ENCODE measurements around the gene PGM5.

PGM5 gene

DNA sequence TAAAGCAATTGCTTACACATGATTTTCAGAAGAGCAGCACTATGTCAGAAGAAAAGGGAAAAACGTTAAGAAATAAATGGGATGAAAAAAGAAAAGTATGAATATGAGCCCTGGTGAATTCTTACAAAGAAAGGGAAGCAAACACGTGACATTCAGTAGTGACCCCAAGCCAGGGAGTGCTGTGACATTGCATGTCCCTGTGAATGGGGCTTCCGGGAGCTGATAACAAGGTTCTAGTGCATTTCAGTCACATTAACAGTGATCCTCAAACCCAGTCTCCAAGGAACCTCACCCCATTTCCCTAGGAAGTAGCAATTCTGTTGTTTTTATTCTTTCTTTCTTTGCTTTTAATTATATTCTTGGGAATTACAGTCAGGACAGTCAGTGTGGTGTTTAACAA lies 157.0 kb downstream of the PGM5 start:
- TF ChIP-seq CTCF (IDR thresholded peaks at IDR 0.05; ENCODE audit: low read depth, low read length) = no peak

GRCh38 chr9:68513981-68514380 lies 157.6 kb downstream of the PGM5 start:
- TF ChIP-seq CTCF (IDR thresholded peaks at IDR 0.05; ENCODE audit: low read depth, low read length) = no peak

More for the DNA sequence above, 157.0 kb downstream of the PGM5 start:
- no peak overlapping the region for H3K4me3 ChIP-seq (ENCODE audit: low read depth, low read length)

GRCh38 chr9:68515326-68516017 lies 159.1 kb downstream of the PGM5 start:
- no peak overlapping the region for H3K4me3 ChIP-seq (ENCODE audit: low read depth, low read length)
- no peak for TF ChIP-seq CTCF (IDR thresholded peaks at IDR 0.05; ENCODE audit: low read depth, low read length)

More at GRCh38 chr9:68513981-68514380, 157.6 kb downstream of the PGM5 start:
- H3K4me3 ChIP-seq (ENCODE audit: low read depth, low read length) = no peak overlapping the region

DNA sequence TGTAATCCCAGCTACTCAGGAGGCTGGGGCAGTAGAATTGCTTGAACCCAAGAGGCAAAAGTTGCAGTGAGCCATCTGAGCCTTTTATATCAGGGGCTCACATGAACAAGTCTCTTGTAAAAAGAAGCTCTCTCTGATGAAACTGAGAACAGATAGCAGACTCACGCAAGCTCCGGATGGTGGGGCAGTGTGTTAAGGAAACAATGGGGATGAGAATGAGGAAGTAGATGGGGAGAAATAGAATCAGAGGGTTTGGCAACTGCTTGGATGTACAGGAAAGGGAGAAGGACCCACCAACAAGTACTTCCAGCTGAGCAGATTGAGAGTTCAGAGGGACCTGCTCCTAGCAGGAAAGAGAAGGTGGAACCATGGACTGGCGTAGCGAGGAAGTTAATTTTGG lies 165.7 kb downstream of the PGM5 start:
- no peak for TF ChIP-seq CTCF (IDR thresholded peaks at IDR 0.05; ENCODE audit: low read depth, low read length)
- H3K4me3 ChIP-seq (ENCODE audit: low read depth, low read length) = no peak overlapping the region

DNA sequence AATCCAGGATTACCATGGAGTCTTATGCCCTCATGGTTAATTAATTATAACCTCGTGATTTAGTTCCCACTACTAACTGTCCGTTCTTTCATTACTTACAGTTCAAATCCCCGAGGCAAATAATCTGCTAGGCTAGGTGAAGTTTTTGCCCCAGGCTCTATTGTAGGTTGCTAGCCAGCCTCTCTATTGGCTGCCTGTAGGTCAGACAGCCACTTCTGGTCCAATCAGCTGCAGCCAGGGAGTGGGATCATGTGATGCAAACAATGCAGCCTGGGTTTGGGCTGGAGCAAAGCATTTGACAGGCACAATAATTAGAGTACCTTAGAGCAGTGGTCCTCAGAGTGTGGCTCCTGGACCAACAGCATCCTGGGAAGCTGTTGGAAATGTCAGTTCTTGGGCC lies 166.5 kb downstream of the PGM5 start:
- no peak for TF ChIP-seq CTCF (IDR thresholded peaks at IDR 0.05; ENCODE audit: low read depth, low read length)
- no peak overlapping the region for H3K4me3 ChIP-seq (ENCODE audit: low read depth, low read length)

- no peak overlapping the region for H3K4me3 ChIP-seq (ENCODE audit: low read depth, low read length)
- TF ChIP-seq CTCF (IDR thresholded peaks at IDR 0.05; ENCODE audit: low read depth, low read length) = no peak
Observed at GRCh38 chr9:68523367-68523936, 167.0 kb downstream of the PGM5 start.

- no peak overlapping the region for H3K4me3 ChIP-seq (ENCODE audit: low read depth, low read length)
- TF ChIP-seq CTCF (IDR thresholded peaks at IDR 0.05; ENCODE audit: low read depth, low read length) = no peak
Observed at GRCh38 chr9:68530618-68531017, 174.2 kb downstream of the PGM5 start.
